ENCODE results near the gene SLFN12L. TPM values are rescaled to one million over a fixed set of nuclear protein-coding genes. Genes with fewer than 3 reads are reported as not detected.

SLFN12L gene
- total and polyA plus RNA-seq, 9 of the 15 experiments (the other 6 are each of a cell fraction or from before 2014, with no cell fraction given): 0.04 to 0.31 (median 0.08) TPM; not detected in 3

DNA sequence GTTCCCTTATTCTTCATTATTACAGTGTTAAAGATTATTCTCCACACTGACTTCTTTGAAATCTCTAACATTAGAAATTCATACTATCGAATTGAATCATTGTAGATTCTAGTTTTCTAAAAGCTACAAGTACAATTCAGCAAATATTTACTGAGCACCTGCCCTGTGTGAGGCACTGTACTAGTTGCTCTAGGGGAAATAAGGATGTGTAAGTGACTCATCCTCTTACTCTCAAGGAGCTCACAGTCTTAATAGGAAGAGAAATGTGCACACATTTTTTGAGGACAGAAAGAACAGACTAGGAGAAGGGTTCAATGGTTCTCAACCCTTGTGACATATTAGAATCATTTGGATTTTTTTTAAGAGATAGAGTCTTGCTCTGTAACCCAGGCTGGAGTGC is 7.7 kb upstream of the SLFN12L start:
- Histone ChIP-seq H3K9ac (ENCODE audit: insufficient read depth in 1 of 2, low read depth in 2 of 2, low read length in 2 of 2) (no peak overlapping the region), H3K9me3 (replicated peaks; ENCODE audit: control insufficient read depth, insufficient read depth, low read depth, low read length) (no peaks in the 10 kb centered on the region), H2AFZ (ENCODE audit: low read depth, low read length) (no peak overlapping the region), H3K4me1 (replicated peaks in 1 of 2; ENCODE audit: control insufficient read depth in 2 of 2, insufficient read depth in 2 of 2, low read length in 2 of 2) (peaks cover 6 to 8% of the 10 kb centered on the region in 2 experiments; a peak in 3 of 5 replicates), H3K79me2 (ENCODE audit: control insufficient read depth, insufficient read depth, low read length) (no peaks in the 10 kb centered on the region), H3K36me3 (ENCODE audit: control insufficient read depth, insufficient read depth, low read length) (no peaks in the 10 kb centered on the region; the same call in 2 of the 3 replicates), H4K20me1 (replicated peaks; ENCODE audit: control insufficient read depth, insufficient read depth, low read length) (no peaks in the 10 kb centered on the region), H3K27ac (ENCODE audit: extremely low read depth, low read depth, low read length) (no peak overlapping the region), H3K4me3 (no peak overlapping the region), H3K27me3 (ENCODE audit: control insufficient read depth in 2 of 2, insufficient read depth in 2 of 2, low read length in 2 of 2) (no peaks in the 10 kb centered on the region), H3K4me2 (ENCODE audit: insufficient read depth, low read length) (no peak overlapping the region), H3K9me1 (ENCODE audit: control insufficient read depth, insufficient read depth, low read length) (no peaks in the 10 kb centered on the region)
- no peak for TF ChIP-seq MAZ (CRISPR knock-in tag; conservative IDR thresholded peaks at IDR 0.05 in 1 of 2, IDR thresholded peaks at IDR 0.05 in 1 of 2)
- TF ChIP-seq RUNX1 (IDR thresholded peaks at IDR 0.05; ENCODE audit: low read depth): no peak
- TF ChIP-seq, protein P1, sequence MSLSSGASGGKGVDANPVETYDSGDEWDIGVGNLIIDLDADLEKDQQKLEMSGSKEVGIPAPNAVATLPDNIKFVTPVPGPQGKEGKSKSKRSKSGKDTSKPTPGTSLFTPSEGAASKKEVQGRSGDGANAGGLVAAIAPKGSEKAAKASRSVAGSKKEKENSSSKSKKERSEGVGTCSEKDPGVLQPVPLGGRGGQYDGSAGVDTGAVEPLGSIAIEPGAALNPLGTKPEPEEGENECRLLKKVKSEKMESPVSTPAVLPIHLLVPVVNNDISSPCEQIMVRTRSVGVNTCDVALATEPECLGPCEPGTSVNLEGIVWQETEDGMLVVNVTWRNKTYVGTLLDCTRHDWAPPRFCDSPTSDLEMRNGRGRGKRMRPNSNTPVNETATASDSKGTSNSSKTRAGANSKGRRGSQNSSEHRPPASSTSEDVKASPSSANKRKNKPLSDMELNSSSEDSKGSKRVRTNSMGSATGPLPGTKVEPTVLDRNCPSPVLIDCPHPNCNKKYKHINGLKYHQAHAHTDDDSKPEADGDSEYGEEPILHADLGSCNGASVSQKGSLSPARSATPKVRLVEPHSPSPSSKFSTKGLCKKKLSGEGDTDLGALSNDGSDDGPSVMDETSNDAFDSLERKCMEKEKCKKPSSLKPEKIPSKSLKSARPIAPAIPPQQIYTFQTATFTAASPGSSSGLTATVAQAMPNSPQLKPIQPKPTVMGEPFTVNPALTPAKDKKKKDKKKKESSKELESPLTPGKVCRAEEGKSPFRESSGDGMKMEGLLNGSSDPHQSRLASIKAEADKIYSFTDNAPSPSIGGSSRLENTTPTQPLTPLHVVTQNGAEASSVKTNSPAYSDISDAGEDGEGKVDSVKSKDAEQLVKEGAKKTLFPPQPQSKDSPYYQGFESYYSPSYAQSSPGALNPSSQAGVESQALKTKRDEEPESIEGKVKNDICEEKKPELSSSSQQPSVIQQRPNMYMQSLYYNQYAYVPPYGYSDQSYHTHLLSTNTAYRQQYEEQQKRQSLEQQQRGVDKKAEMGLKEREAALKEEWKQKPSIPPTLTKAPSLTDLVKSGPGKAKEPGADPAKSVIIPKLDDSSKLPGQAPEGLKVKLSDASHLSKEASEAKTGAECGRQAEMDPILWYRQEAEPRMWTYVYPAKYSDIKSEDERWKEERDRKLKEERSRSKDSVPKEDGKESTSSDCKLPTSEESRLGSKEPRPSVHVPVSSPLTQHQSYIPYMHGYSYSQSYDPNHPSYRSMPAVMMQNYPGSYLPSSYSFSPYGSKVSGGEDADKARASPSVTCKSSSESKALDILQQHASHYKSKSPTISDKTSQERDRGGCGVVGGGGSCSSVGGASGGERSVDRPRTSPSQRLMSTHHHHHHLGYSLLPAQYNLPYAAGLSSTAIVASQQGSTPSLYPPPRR (CRISPR knock-in tag; IDR thresholded peaks at IDR 0.05; ENCODE audit: borderline replicate concordance): no peak
- DNase-seq (ENCODE audit: extremely low read depth in 1 of 4, low spot score in 3 of 4) (no peak), ATAC-seq (no peak), FAIRE-seq (no peak)
- BruUV-seq (replicated peaks): no TSS peak
- intact Hi-C loops (cut with micrococcal nuclease): no loop called here
- POLR2A ChIA-PET: interaction anchor here (0.7 to 2.5 kb wide), 3 partner anchors 9 to 47 kb away, joined by 3 to 14 read pairs (median 4); partner anchors contain the start of gene SLFN14
- 30% methylated on average over 1 of the region's 1 CpG for WGBS (ENCODE audit: insufficient coverage, low coverage, missing lambda C conversion rate)
- in situ Hi-C loops (cut with MboI): no loop called here
- CTCF ChIA-PET (ENCODE audit: low intra/inter-chr PET ratio): no interaction called here

Measured in K562 (cell line).